CD4-positive, alpha-beta T cell treated with Interleukin-12 subunit alpha and Interleukin-12 subunit beta, for 1 hour (primary cell): ENCODE data around the gene GNL1.

Experiments used
- DNase-seq: peaks from one replicate; pipeline ENCODE4 v3.0.0-alpha.2; 2020

The GNL1 gene

DNA sequence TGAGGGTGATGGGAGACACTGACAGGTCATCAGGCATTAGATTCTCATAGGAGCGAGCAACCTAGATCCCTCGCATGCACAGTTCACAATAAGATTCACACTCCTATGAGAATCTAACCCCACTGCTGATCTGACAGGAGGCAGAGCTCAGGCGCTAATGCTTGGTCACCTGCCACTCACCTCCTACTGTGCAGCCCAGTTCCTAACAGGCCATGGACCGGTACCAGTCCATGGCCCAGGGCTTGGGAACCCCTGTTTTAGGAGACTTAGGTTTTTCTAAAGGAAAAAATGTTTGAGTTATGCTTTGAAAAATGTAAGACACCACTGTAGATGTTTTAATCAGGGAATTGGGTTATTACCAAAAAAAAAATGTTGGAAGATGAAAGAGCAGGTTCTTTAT lies 60.3 kb downstream of the GNL1 start:
- peak; percentile 23 for DNase-seq

DNA sequence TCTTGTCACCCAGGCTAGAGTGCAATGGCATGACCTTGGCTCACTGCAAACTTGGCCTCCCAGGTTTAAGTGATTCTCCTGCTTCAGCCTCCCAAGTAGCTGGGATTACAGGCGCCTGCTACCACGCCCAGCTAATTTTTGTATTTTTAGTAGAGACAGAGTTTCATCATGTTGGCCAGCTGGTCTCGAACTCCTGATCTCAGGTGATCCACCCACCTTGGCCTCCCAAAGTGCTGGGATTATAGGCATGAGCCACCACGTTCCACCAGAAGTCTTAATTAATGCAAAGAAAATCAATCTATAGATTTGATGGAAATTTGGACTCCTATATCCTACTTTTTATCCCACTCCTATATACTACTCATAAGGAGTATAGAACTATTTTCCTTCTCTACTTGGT lies 61.2 kb downstream of the GNL1 start:
- DNase-seq = peak; percentile 34

DNA sequence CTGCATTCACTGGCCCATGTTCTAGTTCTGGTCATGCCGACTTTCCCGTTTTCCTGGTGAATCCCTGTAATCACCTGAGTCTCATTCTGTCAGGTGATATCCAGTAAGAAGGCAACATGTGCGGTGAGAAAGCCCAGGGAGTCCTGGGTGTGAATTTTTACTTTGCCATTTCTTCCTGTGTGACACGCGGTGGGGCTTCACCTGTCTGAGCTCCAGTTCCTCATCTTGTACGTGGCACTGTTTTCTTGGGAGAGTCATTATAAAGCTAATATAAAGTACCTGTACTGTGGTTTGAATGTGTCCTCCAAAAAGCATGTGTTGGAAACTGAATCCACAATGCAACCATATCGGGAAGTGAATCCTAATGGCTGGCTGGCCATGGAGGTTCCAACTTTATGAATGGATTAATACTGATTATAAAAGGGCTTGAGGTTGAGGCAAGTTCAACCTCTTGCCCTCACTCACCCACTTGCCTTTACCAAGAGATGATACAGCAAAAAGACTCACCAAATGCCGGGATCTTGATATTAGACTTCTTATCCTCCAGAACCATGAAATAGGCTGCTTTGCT lies 61.9 kb downstream of the GNL1 start:
- DNase-seq = peak; percentile 52

DNA sequence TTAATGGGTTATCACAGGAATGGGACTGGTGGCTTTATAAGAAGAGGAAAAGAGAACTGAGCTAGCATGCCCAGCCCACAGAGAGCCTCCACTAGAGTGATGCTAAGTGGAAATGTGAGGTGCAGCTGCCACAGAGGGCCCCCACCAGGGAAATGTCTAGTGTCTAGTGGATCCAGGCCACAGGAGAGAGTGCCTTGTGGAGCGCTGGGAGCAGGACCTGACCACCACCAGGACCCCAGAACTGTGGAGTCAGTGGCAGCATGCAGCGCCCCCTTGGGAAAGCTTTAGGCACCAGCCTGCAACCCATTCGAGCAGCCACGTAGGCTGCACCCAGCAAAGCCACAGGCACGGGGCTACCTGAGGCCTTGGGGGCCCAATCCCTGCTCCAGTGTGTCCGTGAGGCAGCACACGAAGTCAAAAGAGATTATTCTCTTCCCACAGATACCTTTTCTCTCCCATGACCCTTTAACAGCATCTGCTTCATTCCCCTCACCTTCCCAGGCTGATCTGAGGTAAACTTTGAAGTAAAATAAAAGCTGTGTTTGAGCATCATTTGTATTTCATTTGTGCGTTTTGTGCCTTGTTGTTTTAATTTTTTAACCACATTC lies 62.5 kb downstream of the GNL1 start:
- peak; percentile 57 for DNase-seq

DNA sequence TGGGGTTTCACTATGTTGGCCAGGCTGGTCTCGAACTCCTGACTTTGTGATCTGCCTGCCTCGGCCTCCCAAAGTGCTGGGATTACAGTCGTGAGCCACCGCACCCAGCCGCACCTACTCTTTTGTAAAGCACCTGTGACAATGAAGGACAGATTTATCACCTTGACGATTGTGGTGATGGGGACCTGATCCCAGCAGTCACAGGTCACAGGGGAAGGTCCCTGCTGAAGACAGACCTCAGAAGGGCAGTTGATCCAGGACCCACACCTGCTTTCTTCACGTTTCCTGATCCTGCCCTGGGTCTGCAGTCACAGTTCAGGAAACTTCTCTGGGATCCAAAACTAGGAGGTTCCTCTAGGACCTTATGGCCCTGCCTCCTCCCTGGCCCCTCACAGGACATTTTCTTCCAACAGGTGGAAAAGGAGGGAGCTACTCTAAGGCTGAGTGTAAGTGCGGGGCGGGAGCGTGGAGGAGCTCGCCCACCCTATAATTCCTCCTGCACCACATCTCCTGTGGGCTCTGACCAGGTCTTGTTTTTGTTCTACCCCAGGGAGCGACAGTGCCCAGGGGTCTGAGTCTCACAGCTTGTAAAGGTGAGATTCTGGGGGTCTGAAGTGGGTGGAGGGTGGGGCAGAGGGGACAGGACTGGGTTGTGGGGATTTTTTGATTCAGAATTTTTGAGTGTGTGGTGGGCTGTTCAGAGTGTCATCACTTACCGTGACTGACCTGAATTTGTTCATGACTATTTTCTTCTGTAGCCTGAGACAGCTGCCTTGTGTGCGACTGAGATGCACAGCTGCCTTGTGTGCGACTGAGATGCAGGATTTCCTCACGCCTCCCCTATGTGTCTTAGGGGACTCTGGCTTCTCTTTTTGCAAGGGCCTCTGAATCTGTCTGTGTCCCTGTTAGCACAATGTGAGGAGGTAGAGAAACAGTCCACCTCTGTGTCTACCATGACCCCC lies 64.0 kb downstream of the GNL1 start:
- peak; percentile 37 for DNase-seq
